Skeletal muscle satellite cell (primary cell): ENCODE measurements around the gene TMC8.

Experiments used
- H3K27me3 ChIP-seq: 2 replicates; pipeline ENCODE4 v1.7.0; 2013; ENCODE audit warnings: low read length; ENCODE audit not compliant: control insufficient read depth, insufficient read depth
- H3K36me3 ChIP-seq: 2 replicates; pipeline ENCODE4 v1.7.0; 2013; ENCODE audit warnings: mild to moderate bottlenecking, control low read depth, low read length; ENCODE audit not compliant: insufficient read depth
- H3K4me1 ChIP-seq: 2 replicates; pipeline ENCODE4 v1.7.0; 2013; ENCODE audit warnings: low read length; ENCODE audit not compliant: control insufficient read depth, insufficient read depth
- H3K4me2 ChIP-seq: 2 replicates; pipeline ENCODE4 v1.7.0; 2013; ENCODE audit warnings: mild to moderate bottlenecking, low read length
- H3K4me3 ChIP-seq: 2 replicates; pipeline ENCODE4 v1.7.0; 2013; ENCODE audit warnings: low read length
- H3K9ac ChIP-seq: 2 replicates; pipeline ENCODE4 v1.7.0; 2013; ENCODE audit warnings: mild to moderate bottlenecking, low read depth, low read length, moderate library complexity
- H3K9me3 ChIP-seq: replicated peaks from 2 replicates; pipeline ENCODE4 v1.7.0; 2013; ENCODE audit warnings: mild to moderate bottlenecking, control low read depth, low read length

TMC8 gene

GRCh38 chr17:78101542-78101941 lies 29.0 kb upstream of the TMC8 start:
- H3K4me1 ChIP-seq = no peaks in the 10 kb centered on the region
- H3K36me3 ChIP-seq = peaks cover 21% of the 10 kb centered on the region
- H3K4me2 ChIP-seq = no peak overlapping the region
- no peaks in the 10 kb centered on the region for H3K9me3 ChIP-seq
- H3K4me3 ChIP-seq = no peak overlapping the region
- H3K9ac ChIP-seq = no peak overlapping the region
- no peaks in the 10 kb centered on the region for H3K27me3 ChIP-seq

GRCh38 chr17:78103311-78103710 lies 27.3 kb upstream of the TMC8 start:
- no peak overlapping the region for H3K4me3 ChIP-seq
- no peak overlapping the region for H3K4me2 ChIP-seq
- no peak overlapping the region for H3K9ac ChIP-seq
- no peaks in the 10 kb centered on the region for H3K9me3 ChIP-seq
- H3K36me3 ChIP-seq = peaks cover 16% of the 10 kb centered on the region
- H3K4me1 ChIP-seq = no peaks in the 10 kb centered on the region
- H3K27me3 ChIP-seq = no peaks in the 10 kb centered on the region

GRCh38 chr17:78104540-78104941 lies 26.0 kb upstream of the TMC8 start:
- Histone ChIP-seq H3K4me2 (no peak overlapping the region), H3K36me3 (peaks cover 10% of the 10 kb centered on the region), H3K27me3 (no peaks in the 10 kb centered on the region), H3K9ac (no peak overlapping the region), H3K4me1 (no peaks in the 10 kb centered on the region), H3K4me3 (no peak overlapping the region), H3K9me3 (no peaks in the 10 kb centered on the region)

GRCh38 chr17:78105101-78105500 lies 25.5 kb upstream of the TMC8 start:
- Histone ChIP-seq H3K4me3 (no peak overlapping the region), H3K27me3 (no peaks in the 10 kb centered on the region), H3K9me3 (no peaks in the 10 kb centered on the region), H3K9ac (no peak overlapping the region), H3K36me3 (peaks cover 10% of the 10 kb centered on the region), H3K4me1 (no peaks in the 10 kb centered on the region), H3K4me2 (no peak overlapping the region)

- H3K36me3 ChIP-seq = peaks cover 7% of the 10 kb centered on the region
- no peak overlapping the region for H3K4me3 ChIP-seq
Measured at GRCh38 chr17:78105551-78105950, 25.0 kb upstream of the TMC8 start.

GRCh38 chr17:78106211-78106610 lies 24.4 kb upstream of the TMC8 start:
- Histone ChIP-seq H3K9ac (no peak overlapping the region), H3K36me3 (peaks cover 7% of the 10 kb centered on the region), H3K27me3 (no peaks in the 10 kb centered on the region), H3K4me1 (no peaks in the 10 kb centered on the region), H3K4me2 (no peak overlapping the region), H3K9me3 (no peaks in the 10 kb centered on the region), H3K4me3 (no peak overlapping the region)

More at GRCh38 chr17:78105551-78105950, 25.0 kb upstream of the TMC8 start:
- no peak overlapping the region for H3K9ac ChIP-seq
- no peaks in the 10 kb centered on the region for H3K4me1 ChIP-seq
- H3K9me3 ChIP-seq = no peaks in the 10 kb centered on the region
- H3K27me3 ChIP-seq = no peaks in the 10 kb centered on the region
- H3K4me2 ChIP-seq = no peak overlapping the region

- Histone ChIP-seq H3K4me2 (no peak overlapping the region), H3K4me3 (no peak overlapping the region), H3K27me3 (no peaks in the 10 kb centered on the region), H3K36me3 (peaks cover 7% of the 10 kb centered on the region), H3K9me3 (no peaks in the 10 kb centered on the region), H3K4me1 (no peaks in the 10 kb centered on the region), H3K9ac (no peak overlapping the region)
Measured at GRCh38 chr17:78107457-78107856, 23.1 kb upstream of the TMC8 start.

- Histone ChIP-seq H3K4me1 (no peaks in the 10 kb centered on the region), H3K9ac (no peak overlapping the region), H3K9me3 (no peaks in the 10 kb centered on the region), H3K36me3 (peaks cover 7% of the 10 kb centered on the region), H3K4me2 (no peak overlapping the region), H3K4me3 (no peak overlapping the region), H3K27me3 (no peaks in the 10 kb centered on the region)
Measured at GRCh38 chr17:78107976-78108725, 22.4 kb upstream of the TMC8 start.

- peaks cover 6% of the 10 kb centered on the region for H3K36me3 ChIP-seq
- no peak overlapping the region for H3K9ac ChIP-seq
- no peaks in the 10 kb centered on the region for H3K4me1 ChIP-seq
- H3K4me2 ChIP-seq = no peak overlapping the region
- H3K27me3 ChIP-seq = peaks cover under 1% of the 10 kb centered on the region
- no peaks in the 10 kb centered on the region for H3K9me3 ChIP-seq
- H3K4me3 ChIP-seq = no peak overlapping the region
Measured at GRCh38 chr17:78108726-78109488, 21.7 kb upstream of the TMC8 start.

- Histone ChIP-seq H3K4me2 (no peak overlapping the region), H3K9ac (no peak overlapping the region), H3K27me3 (peaks cover 6% of the 10 kb centered on the region), H3K4me3 (no peak overlapping the region), H3K4me1 (no peaks in the 10 kb centered on the region), H3K9me3 (no peaks in the 10 kb centered on the region), H3K36me3 (peaks cover under 1% of the 10 kb centered on the region)
Measured at GRCh38 chr17:78109489-78109761, 21.1 kb upstream of the TMC8 start.

- H3K4me1 ChIP-seq = no peaks in the 10 kb centered on the region
- H3K9ac ChIP-seq = no peak overlapping the region
- no peaks in the 10 kb centered on the region for H3K9me3 ChIP-seq
- H3K4me2 ChIP-seq = no peak overlapping the region
- no peaks in the 10 kb centered on the region for H3K36me3 ChIP-seq
- peaks cover 14% of the 10 kb centered on the region for H3K27me3 ChIP-seq
- no peak overlapping the region for H3K4me3 ChIP-seq
Measured at GRCh38 chr17:78110363-78111015, 20.1 kb upstream of the TMC8 start.
